ENCODE data around the gene STAG3.

DNA sequence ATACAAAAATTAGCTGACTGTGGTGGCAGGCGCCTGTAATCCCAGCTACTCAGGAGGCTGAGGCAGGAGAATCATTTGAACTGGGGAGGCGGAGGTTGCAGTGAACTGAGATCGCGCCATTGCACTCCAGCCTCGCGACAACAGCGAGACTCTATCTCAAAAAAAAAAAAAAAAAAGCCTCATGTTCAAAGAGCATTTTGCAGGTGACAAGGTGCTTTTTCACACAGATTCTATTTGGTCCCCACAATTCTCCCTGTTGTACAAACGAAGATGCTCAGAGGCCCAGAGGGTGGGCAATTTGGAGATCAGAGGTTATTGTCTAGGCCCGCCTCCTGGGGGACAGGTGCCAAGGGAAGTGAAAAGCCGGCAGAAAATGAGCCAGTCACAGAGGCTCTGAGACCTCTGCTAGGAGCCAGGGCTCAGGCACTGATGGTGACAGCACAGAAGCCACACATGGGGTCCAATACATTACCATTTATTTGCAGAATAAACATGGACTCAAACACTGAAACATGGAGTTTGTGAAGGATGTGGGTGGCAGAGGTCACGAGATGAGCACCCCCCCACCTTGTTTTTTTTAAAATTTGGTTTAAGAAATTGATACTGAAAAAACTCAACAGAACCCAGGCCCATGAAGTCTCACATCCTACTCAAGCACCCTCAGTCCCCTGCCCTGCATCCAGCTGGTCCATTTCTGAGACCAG, 8.4 kb upstream of the STAG3 start:
- TF ChIP-seq, protein P1, sequence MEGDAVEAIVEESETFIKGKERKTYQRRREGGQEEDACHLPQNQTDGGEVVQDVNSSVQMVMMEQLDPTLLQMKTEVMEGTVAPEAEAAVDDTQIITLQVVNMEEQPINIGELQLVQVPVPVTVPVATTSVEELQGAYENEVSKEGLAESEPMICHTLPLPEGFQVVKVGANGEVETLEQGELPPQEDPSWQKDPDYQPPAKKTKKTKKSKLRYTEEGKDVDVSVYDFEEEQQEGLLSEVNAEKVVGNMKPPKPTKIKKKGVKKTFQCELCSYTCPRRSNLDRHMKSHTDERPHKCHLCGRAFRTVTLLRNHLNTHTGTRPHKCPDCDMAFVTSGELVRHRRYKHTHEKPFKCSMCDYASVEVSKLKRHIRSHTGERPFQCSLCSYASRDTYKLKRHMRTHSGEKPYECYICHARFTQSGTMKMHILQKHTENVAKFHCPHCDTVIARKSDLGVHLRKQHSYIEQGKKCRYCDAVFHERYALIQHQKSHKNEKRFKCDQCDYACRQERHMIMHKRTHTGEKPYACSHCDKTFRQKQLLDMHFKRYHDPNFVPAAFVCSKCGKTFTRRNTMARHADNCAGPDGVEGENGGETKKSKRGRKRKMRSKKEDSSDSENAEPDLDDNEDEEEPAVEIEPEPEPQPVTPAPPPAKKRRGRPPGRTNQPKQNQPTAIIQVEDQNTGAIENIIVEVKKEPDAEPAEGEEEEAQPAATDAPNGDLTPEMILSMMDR (IDR thresholded peaks at IDR 0.05; ENCODE audit: low read depth, low read length), result no peak
- no peak for TF ChIP-seq POLR2A (IDR thresholded peaks at IDR 0.05; ENCODE audit: extremely low read depth, insufficient read length)
- TF ChIP-seq, protein P2, sequence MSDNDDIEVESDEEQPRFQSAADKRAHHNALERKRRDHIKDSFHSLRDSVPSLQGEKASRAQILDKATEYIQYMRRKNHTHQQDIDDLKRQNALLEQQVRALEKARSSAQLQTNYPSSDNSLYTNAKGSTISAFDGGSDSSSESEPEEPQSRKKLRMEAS (IDR thresholded peaks at IDR 0.05; ENCODE audit: low read depth, low read length), result no peak
